HG03196 (cell line): Measurements from ENCODE around the gene GHDC.
"Not testable (repeated sequence)": the region's sequence is repeated elsewhere in the genome, so short reads cannot be mapped to it uniquely, and the experiment has no call there.

Source experiments
- ATAC-seq: cut with Tn5 transposase; IDR thresholded peaks from one replicate; pipeline ENCODE4 v1.9.1; 2021; ENCODE audit not compliant: unreplicated experiment

GHDC gene

GRCh38 chr17:42159796-42160530 lies 34.3 kb downstream of the GHDC start:
- no peak for ATAC-seq

GRCh38 chr17:42155614-42156045 lies 38.7 kb downstream of the GHDC start:
- no peak for ATAC-seq

DNA sequence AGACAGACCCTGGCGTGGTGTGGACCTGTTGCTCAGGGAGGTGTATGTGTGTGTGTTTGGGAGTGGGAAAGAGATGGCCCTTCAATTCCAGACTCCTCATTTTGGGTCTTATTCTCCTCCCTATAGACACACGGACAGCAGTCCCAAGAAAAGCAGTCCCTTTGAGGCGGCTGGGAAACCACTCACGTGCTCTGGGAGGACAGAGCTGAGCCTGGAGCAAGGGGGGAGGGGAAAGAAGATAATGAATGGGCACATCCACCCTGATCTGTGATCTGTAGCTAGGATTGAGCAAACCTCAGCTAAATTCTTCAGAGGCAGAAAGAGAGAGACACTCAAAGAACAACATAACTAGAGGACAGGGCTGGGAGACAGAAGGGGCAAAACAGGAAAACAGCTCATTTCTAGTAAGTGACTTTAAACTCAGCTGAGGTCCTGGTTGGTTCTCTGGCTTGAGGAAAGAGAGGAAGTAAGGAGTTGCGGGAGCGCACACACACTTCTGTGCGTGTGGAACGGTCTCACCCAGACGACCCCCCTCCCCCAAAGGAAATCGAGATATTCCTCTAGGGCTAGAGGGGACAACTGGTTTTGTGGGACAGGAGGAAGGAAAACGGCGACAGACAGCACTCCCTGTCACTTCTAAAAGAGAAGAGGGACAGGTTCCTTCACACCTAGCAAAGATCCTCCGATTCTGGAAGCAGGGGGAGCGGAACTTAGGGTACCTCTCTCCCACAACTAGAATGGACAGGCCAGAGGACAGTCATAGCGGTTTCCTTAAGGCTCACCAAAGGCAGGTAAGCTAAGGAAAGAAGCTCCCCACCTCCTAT lies 40.2 kb downstream of the GHDC start:
- no peak for ATAC-seq

- ATAC-seq: no peak
Measured at GRCh38 chr17:42146911-42147607, 47.2 kb downstream of the GHDC start.

DNA sequence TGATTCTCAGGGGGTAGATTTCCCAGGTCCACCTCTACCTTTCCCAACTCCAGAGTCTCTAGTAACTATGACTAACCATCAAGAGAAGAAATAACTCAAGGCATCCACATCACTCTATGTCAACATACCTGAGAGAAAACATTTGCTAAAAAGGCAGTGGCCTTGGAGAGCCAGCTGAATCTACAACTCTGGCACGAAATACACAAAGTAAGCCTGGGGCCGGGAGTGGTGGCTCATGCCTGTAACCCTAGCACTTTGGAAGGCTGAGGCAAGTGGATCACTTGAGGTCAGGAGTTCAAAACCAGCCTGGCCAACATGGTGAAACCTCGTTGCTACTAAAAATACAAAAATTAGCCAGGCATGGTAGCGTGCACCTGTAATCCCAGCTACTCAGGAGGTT lies 51.2 kb downstream of the GHDC start:
- not testable (repeated sequence) for ATAC-seq

DNA sequence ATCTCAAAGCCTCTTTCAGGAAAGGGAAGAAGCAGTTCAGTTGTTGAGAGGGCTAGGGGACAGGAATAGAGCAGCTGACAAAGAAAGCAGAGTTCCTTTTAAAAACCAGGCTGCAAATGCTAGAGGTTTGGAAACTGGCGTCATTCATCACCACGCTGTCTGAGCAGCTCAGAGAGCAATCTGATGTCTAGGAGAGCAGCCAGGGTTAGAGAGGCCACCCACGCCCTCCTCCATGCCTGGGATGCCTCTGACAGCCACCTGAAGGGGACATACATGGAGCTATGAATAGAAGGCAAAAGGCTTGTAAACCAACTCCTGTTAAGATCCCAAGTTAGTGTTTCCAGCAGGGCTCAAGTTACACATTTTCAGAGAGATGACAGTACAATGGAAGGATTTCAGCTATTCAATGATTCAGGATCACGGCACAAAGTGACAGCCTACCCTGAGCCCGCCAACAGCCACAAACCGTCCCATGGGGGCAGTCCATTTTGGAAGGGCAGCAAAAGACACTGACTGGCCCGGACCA lies 51.9 kb downstream of the GHDC start:
- ATAC-seq: no peak

DNA sequence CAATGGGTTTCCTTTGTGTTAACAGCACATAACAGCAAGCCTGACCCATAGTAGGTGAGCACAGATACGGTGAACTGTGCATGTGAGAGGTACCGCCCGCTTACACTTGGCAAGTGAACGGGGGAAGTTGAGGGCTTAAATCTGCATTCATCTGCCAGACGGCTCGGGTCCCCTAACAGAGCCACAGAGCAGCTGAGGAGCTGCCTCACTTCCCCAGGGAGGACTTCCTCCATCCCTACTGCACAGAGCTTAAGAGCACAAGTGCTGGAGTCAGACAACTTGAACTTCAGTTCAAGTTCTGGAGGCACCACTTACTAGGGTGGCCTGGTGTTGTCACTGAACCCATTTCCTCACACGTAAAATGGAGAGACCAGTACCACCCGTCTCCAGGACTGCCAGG lies 52.9 kb downstream of the GHDC start:
- ATAC-seq: no peak

GRCh38 chr17:42140690-42141089 lies 53.6 kb downstream of the GHDC start:
- ATAC-seq: not testable (repeated sequence)
